HEK293 (cell line): ENCODE results near the gene TBL1X.

ENCODE experiments used
- CTCF ChIA-PET: fragments of 350-600 bp; formaldehyde crosslinking; extraction: SDS; loops from one replicate; lab custom pipeline; 2021; ENCODE audit warnings: antibody characterized with exemption; lab: Yijun Ruan, JAX
- POLR2A ChIA-PET: fragments of 300-600 bp; formaldehyde crosslinking; extraction: SDS; loops from one replicate; lab custom pipeline; 2020; ENCODE audit warnings: antibody characterized with exemption, inconsistent platforms; lab: Yijun Ruan, JAX
- H3K27ac ChIP-seq: fragments of 200-500 bp; sonication (Bioruptor generic); 2 replicates; pipeline ENCODE4 v1.5.1; 2014; ENCODE audit warnings: low read depth, low read length, control low read depth, inconsistent platforms; ENCODE audit errors: extremely low read depth
- H3K36me3 ChIP-seq, 2 experiments: fragments of 200-500 bp in 1 of 2; sonication (Bioruptor generic) in 1 of 2; 1 replicate in 1 of 2; 2 replicates in 1 of 2; pipeline ENCODE4 v1.5.1; 2014 to 2017; ENCODE audit warnings: inconsistent platforms in 2 of 2, low read length in 2 of 2; ENCODE audit not compliant: control insufficient read depth in 2 of 2, insufficient read depth in 1 of 2
- H3K4me1 ChIP-seq: fragments of 200-500 bp; sonication (Bioruptor generic); 2 replicates; pipeline ENCODE4 v1.5.1; 2014; ENCODE audit warnings: mild to moderate bottlenecking, low read length, inconsistent platforms; ENCODE audit not compliant: control insufficient read depth, insufficient read depth
- H3K4me3 ChIP-seq: 2 replicates; pipeline ENCODE4 v1.5.1; 2011; ENCODE audit warnings: low read depth, mild to moderate bottlenecking, control low read depth, low read length, moderate library complexity
- H3K9me3 ChIP-seq: fragments of 200-500 bp; sonication (Bioruptor generic); 2 replicates; pipeline ENCODE4 v1.5.1; 2014; ENCODE audit warnings: low read depth, low read length, inconsistent platforms; ENCODE audit not compliant: control insufficient read depth, insufficient read depth
- AEBP2 ChIP-seq: fragments of 450-650 bp; formaldehyde crosslinking; IDR thresholded peaks from 2 replicates; pipeline ENCODE4 v1.5.1; 2016; ENCODE audit warnings: missing biosample characterization, missing genetic modification characterization, borderline replicate concordance
- CTCF ChIP-seq: fragments of 450-650 bp; formaldehyde crosslinking; IDR thresholded peaks from 2 replicates; pipeline ENCODE4 v1.5.1; 2016; ENCODE audit warnings: missing biosample characterization, missing genetic modification characterization
- GLIS1 ChIP-seq: fragments of 450-650 bp; formaldehyde crosslinking; IDR thresholded peaks from 2 replicates; pipeline ENCODE4 v1.5.1; 2016; ENCODE audit warnings: missing biosample characterization, missing genetic modification characterization
- ZBTB49 ChIP-seq: fragments of 450-650 bp; formaldehyde crosslinking; IDR thresholded peaks from 2 replicates; pipeline ENCODE4 v1.5.1; 2016; ENCODE audit warnings: missing biosample characterization, missing genetic modification characterization, low read depth
- ZNF138 ChIP-seq: fragments of 450-650 bp; formaldehyde crosslinking; IDR thresholded peaks from 2 replicates; pipeline ENCODE4 v1.5.1; 2016; ENCODE audit warnings: missing biosample characterization, missing genetic modification characterization, borderline replicate concordance
- ZNF148 ChIP-seq: fragments of 450-650 bp; formaldehyde crosslinking; IDR thresholded peaks from 2 replicates; pipeline ENCODE4 v1.5.0; 2017; ENCODE audit warnings: missing biosample characterization, missing genetic modification characterization, borderline replicate concordance
- ZNF280D ChIP-seq: fragments of 450-650 bp; formaldehyde crosslinking; IDR thresholded peaks from 2 replicates; pipeline ENCODE4 v1.5.1; 2016; ENCODE audit warnings: missing biosample characterization, missing genetic modification characterization
- ZNF37A ChIP-seq: fragments of 450-650 bp; IDR thresholded peaks from 2 replicates; pipeline ENCODE4 v1.5.1; 2018; ENCODE audit warnings: missing biosample characterization, missing genetic modification characterization
- ZNF529 ChIP-seq: fragments of 450-650 bp; formaldehyde crosslinking; IDR thresholded peaks from 2 replicates; pipeline ENCODE4 v1.5.1; 2017; ENCODE audit warnings: missing genetic modification characterization, missing biosample characterization; ENCODE audit not compliant: insufficient replicate concordance
- ZNF596 ChIP-seq: fragments of 450-650 bp; IDR thresholded peaks from 2 replicates; pipeline ENCODE4 v1.5.0; 2018; ENCODE audit warnings: missing biosample characterization, mild to moderate bottlenecking, missing genetic modification characterization, moderate library complexity
- ZNF645 ChIP-seq: fragments of 450-650 bp; formaldehyde crosslinking; IDR thresholded peaks from 2 replicates; pipeline ENCODE4; 2016; ENCODE audit warnings: missing biosample characterization, missing genetic modification characterization
- ZNF658 ChIP-seq: fragments of 450-650 bp; formaldehyde crosslinking; IDR thresholded peaks from 2 replicates; pipeline ENCODE4; 2016; ENCODE audit warnings: missing biosample characterization, missing genetic modification characterization
- ZNF777 ChIP-seq: fragments of 450-650 bp; formaldehyde crosslinking; IDR thresholded peaks from 2 replicates; pipeline ENCODE4 v1.5.1; 2017; ENCODE audit warnings: missing biosample characterization, missing genetic modification characterization, borderline replicate concordance
- ZSCAN16 ChIP-seq: fragments of 450-650 bp; formaldehyde crosslinking; IDR thresholded peaks from 2 replicates; pipeline ENCODE4 v1.5.1; 2016; ENCODE audit warnings: missing biosample characterization, missing genetic modification characterization
- ZSCAN23 ChIP-seq: fragments of 450-650 bp; formaldehyde crosslinking; IDR thresholded peaks from 2 replicates; pipeline ENCODE4 v1.5.1; 2016; ENCODE audit warnings: missing biosample characterization, missing genetic modification characterization
- ZXDB ChIP-seq: fragments of 450-650 bp; formaldehyde crosslinking; IDR thresholded peaks from 2 replicates; pipeline ENCODE4 v1.5.1; 2016; ENCODE audit warnings: missing biosample characterization, missing genetic modification characterization

Gene TBL1X

GRCh38 chrX:9604111-9604907, 139.5 kb downstream of the TBL1X start:
- no peak for TF ChIP-seq ZSCAN23 (tag by site-specific recombination)
- TF ChIP-seq ZNF280D (tag by site-specific recombination) = no peak
- no peak for TF ChIP-seq ZBTB49
- TF ChIP-seq ZXDB (tag by site-specific recombination) = no peak
- TF ChIP-seq ZNF658 (tag by site-specific recombination) = no peak
- no peak for TF ChIP-seq ZNF645 (tag by site-specific recombination)
- no peak for TF ChIP-seq ZNF37A (tag by site-specific recombination)
- no peak for TF ChIP-seq ZNF138 (tag by site-specific recombination)
- Histone ChIP-seq H3K36me3 (no peaks in the 10 kb centered on the region), H3K27ac (no peak overlapping the region), H3K4me1 (no peaks in the 10 kb centered on the region), H3K4me3 (no peak overlapping the region), H3K9me3 (no peaks in the 10 kb centered on the region)
- ChIA-PET CTCF (no interaction called here), POLR2A (no interaction called here)

GRCh38 chrX:9604908-9605306, 140.0 kb downstream of the TBL1X start:
- Histone ChIP-seq H3K27ac (no peak overlapping the region), H3K36me3 (no peaks in the 10 kb centered on the region), H3K4me3 (no peak overlapping the region), H3K4me1 (no peaks in the 10 kb centered on the region), H3K9me3 (no peaks in the 10 kb centered on the region)
- TF ChIP-seq ZNF148 (tag by site-specific recombination) = no peak
- TF ChIP-seq GLIS1 (tag by site-specific recombination) = no peak
- no peak for TF ChIP-seq ZNF777
- TF ChIP-seq ZNF596 (tag by site-specific recombination) = no peak
- no peak for TF ChIP-seq CTCF (tag by site-specific recombination)
- no peak for TF ChIP-seq ZSCAN16 (tag by site-specific recombination)
- TF ChIP-seq AEBP2 = no peak
- no peak for TF ChIP-seq ZNF529 (tag by site-specific recombination)
- POLR2A ChIA-PET = no interaction called here
- CTCF ChIA-PET = interaction anchor here (0.6 kb wide), 1 partner anchor 788 kb away, joined by 3 read pairs; no protein-coding TSS in a partner anchor
